OCI-LY3 (cell line): Measurements from ENCODE around the gene ADAMTS3.

Experiments
- H2AFZ ChIP-seq: fragments of 200-600, 300-600 bp; shearing (Covaris generic); 2 replicates; pipeline ENCODE4 v1.6.0; 2014; ENCODE audit warnings: antibody characterized with exemption, low read depth, low read length
- H3K27ac ChIP-seq: fragments of 200-600, 300-600 bp; sonication (generic); 2 replicates; pipeline ENCODE4 v1.5.1; 2014; ENCODE audit warnings: mild to moderate bottlenecking, low read length, moderate library complexity, mixed read lengths
- H3K27me3 ChIP-seq: fragments of 200-600, 300-600 bp; sonication (generic); 2 replicates; pipeline ENCODE4 v1.6.1; 2014; ENCODE audit warnings: low read depth, low read length, mixed read lengths
- H3K36me3 ChIP-seq: fragments of 200-600, 300-600 bp; sonication (generic); replicated peaks from 2 replicates; pipeline ENCODE3; 2014; ENCODE audit warnings: low read depth, low read length, mixed read lengths
- H3K4me1 ChIP-seq: fragments of 300-600, 200-600 bp; sonication (generic); 2 replicates; pipeline ENCODE4 v1.6.1; 2014; ENCODE audit warnings: low read length, mixed read lengths
- H3K4me2 ChIP-seq: fragments of 200-600, 300-600 bp; sonication (generic); 2 replicates; pipeline ENCODE4 v1.6.1; 2014; ENCODE audit warnings: low read length, mixed read lengths
- H3K4me3 ChIP-seq: fragments of 300-600, 200-600 bp; sonication (generic); 2 replicates; pipeline ENCODE4 v1.5.1; 2014; ENCODE audit warnings: antibody characterized with exemption, mild to moderate bottlenecking, low read length, moderate library complexity
- H3K79me2 ChIP-seq: fragments of 300-600, 200-600 bp; shearing (Covaris generic); 2 replicates; pipeline ENCODE4 v1.6.1; 2014; ENCODE audit warnings: mild to moderate bottlenecking, low read length, mixed read lengths
- H3K9ac ChIP-seq: fragments of 300-600, 200-600 bp; shearing (Covaris generic); 2 replicates; pipeline ENCODE4 v1.6.0; 2014; ENCODE audit warnings: mild to moderate bottlenecking, low read length, moderate library complexity
- H3K9me3 ChIP-seq: fragments of 200-600, 300-600 bp; shearing (Covaris generic); 2 replicates; pipeline ENCODE4 v1.6.1; 2014; ENCODE audit warnings: low read length, mixed read lengths; ENCODE audit not compliant: insufficient read depth
- H4K20me1 ChIP-seq: fragments of 200-600, 300-600 bp; sonication (generic); 2 replicates; pipeline ENCODE4 v1.6.1; 2016; ENCODE audit warnings: low read length, mixed read lengths; ENCODE audit not compliant: insufficient read depth
- CTCF ChIP-seq: fragments of 200-600, 300-600 bp; sonication (generic); IDR thresholded peaks from 2 replicates; pipeline ENCODE4 v1.5.1; 2014; ENCODE audit warnings: antibody characterized with exemption, low read length, low read depth
- EZH2phosphoT487 ChIP-seq: fragments of 200-600 bp; shearing (Covaris generic); IDR thresholded peaks from 2 replicates; pipeline ENCODE4 v1.6.1; 2018; ENCODE audit warnings: antibody characterized with exemption, mixed run types, low read depth

ADAMTS3 gene

GRCh38 chr4:72525938-72526337, 43.1 kb downstream of the ADAMTS3 start:
- TF ChIP-seq CTCF = no peak
- no peak for TF ChIP-seq EZH2phosphoT487
- no peak overlapping the region for H3K4me2 ChIP-seq
- no peaks in the 10 kb centered on the region for H3K27me3 ChIP-seq
- H3K36me3 ChIP-seq = no peaks in the 10 kb centered on the region
- no peaks in the 10 kb centered on the region for H3K4me1 ChIP-seq
- no peaks in the 10 kb centered on the region for H3K9me3 ChIP-seq
- H3K4me3 ChIP-seq = no peak overlapping the region
- no peak overlapping the region for H2AFZ ChIP-seq
- no peaks in the 10 kb centered on the region for H4K20me1 ChIP-seq
- no peaks in the 10 kb centered on the region for H3K79me2 ChIP-seq
- no peak overlapping the region for H3K27ac ChIP-seq
- no peak overlapping the region for H3K9ac ChIP-seq

GRCh38 chr4:72522440-72522839, 46.6 kb downstream of the ADAMTS3 start:
- Histone ChIP-seq H3K9me3 (no peaks in the 10 kb centered on the region), H2AFZ (no peak overlapping the region), H3K4me2 (no peak overlapping the region), H3K4me3 (no peak overlapping the region), H3K4me1 (no peaks in the 10 kb centered on the region), H3K36me3 (no peaks in the 10 kb centered on the region), H4K20me1 (no peaks in the 10 kb centered on the region), H3K9ac (no peak overlapping the region), H3K79me2 (no peaks in the 10 kb centered on the region), H3K27ac (no peak overlapping the region), H3K27me3 (no peaks in the 10 kb centered on the region)
- no peak for TF ChIP-seq CTCF
- no peak for TF ChIP-seq EZH2phosphoT487

GRCh38 chr4:72513227-72513626, 55.8 kb downstream of the ADAMTS3 start:
- no peak overlapping the region for H3K27ac ChIP-seq
- no peaks in the 10 kb centered on the region for H3K27me3 ChIP-seq
- no peaks in the 10 kb centered on the region for H3K9me3 ChIP-seq
- H3K79me2 ChIP-seq = no peaks in the 10 kb centered on the region
- no peak overlapping the region for H2AFZ ChIP-seq
- TF ChIP-seq EZH2phosphoT487 = no peak
- no peak for TF ChIP-seq CTCF
- no peaks in the 10 kb centered on the region for H3K36me3 ChIP-seq
- H4K20me1 ChIP-seq = no peaks in the 10 kb centered on the region
- no peak overlapping the region for H3K4me2 ChIP-seq
- H3K4me3 ChIP-seq = no peak overlapping the region
- no peaks in the 10 kb centered on the region for H3K4me1 ChIP-seq
- no peak overlapping the region for H3K9ac ChIP-seq

- H3K9ac ChIP-seq = no peak overlapping the region
- no peak overlapping the region for H2AFZ ChIP-seq
- no peak overlapping the region for H3K4me3 ChIP-seq
- no peaks in the 10 kb centered on the region for H3K27me3 ChIP-seq
- H3K27ac ChIP-seq = no peak overlapping the region
- H3K9me3 ChIP-seq = no peaks in the 10 kb centered on the region
- H3K36me3 ChIP-seq = no peaks in the 10 kb centered on the region
- TF ChIP-seq EZH2phosphoT487 (no peak), CTCF (no peak)
- H3K4me2 ChIP-seq = no peak overlapping the region
- H3K79me2 ChIP-seq = no peaks in the 10 kb centered on the region
- H4K20me1 ChIP-seq = no peaks in the 10 kb centered on the region
- H3K4me1 ChIP-seq = no peaks in the 10 kb centered on the region
These were observed 61.1 kb downstream of the ADAMTS3 start for GRCh38 chr4:72507860-72508419.
